Upper lobe of left lung (tissue), 4 donors: ENCODE data around the gene FPGS.

Source experiments
- CTCF ChIP-seq, 6 experiments: fragments of 450-650 bp in 4 of 6; fragments of 200-600 bp in 2 of 6; sonication (generic) in 2 of 6; IDR thresholded peaks; one replicate each; pipeline ENCODE4 v1.5.1; 2016 to 2019; ENCODE audit warnings: antibody characterized with exemption in 6 of 6
- EP300 ChIP-seq, 4 donors: sonication (generic); formaldehyde crosslinking; IDR thresholded peaks; one replicate each; pipeline ENCODE4 v1.5.1; 2017; ENCODE audit warnings: antibody characterized with exemption in 4 of 4, control low read depth in 2 of 4
- POLR2A ChIP-seq, 4 donors: fragments of 450-650 bp; IDR thresholded peaks; one replicate each; pipeline ENCODE4 v1.5.1; 2016 to 2017; ENCODE audit warnings: antibody characterized with exemption in 4 of 4, mild to moderate bottlenecking in 2 of 4
- POLR2AphosphoS5 ChIP-seq, 2 donors: sonication (generic); formaldehyde crosslinking; IDR thresholded peaks; one replicate each; pipeline ENCODE4 v1.5.1; 2017; ENCODE audit warnings: antibody characterized with exemption in 2 of 2

- no peak for TF ChIP-seq CTCF (IDR thresholded peaks at IDR 0.05)
- no peak for TF ChIP-seq POLR2A (IDR thresholded peaks at IDR 0.05)
- no peak for TF ChIP-seq POLR2AphosphoS5 (IDR thresholded peaks at IDR 0.05)
- TF ChIP-seq EP300 (IDR thresholded peaks at IDR 0.05): no peak
These were observed 30.1 kb upstream of the FPGS start for GRCh38 chr9:127772603-127773002.
